ENCODE results near the gene TUSC2.

Gene TUSC2

DNA sequence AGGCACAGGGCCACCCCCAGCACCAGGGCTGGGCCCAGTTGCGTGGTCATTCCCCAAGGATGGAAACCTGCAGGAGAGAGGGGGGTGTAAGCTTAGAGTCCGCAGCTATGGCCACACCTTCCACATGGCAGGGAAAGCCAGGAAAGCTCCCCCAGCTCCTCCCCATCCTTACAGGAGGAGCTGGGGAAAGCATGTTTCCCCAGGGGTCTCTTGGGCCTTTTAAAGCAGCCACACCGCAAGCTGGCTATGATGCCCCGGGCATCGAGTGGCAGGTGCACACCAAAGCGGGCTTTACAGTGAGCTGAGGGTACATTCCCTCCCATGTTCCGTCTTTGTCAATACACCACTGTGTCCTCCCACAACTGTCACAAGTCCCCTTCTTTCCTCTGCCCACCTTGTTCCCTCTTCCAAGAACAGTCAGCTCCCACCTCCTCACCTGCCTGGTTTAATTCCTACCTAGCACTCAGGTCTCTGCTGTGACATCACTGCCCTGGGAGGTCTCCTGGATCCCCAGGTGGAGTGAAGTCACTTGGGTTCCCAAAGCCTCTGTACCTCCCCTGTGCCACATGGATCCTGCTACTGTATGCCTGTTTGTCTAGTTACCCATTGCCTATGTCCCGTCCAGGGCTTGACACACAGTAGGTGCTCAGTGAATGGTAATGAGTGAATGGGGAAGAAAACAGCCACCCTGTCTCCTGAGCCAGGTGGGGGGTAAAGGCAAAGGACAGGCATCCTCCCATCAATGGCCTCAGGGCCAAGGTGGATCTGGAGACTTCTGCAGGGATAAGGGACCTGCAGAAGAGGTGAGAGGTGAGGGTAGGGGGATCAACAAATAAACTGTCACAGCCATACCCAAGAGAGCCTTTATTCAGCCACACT is 32.2 kb downstream of the TUSC2 start:
- H3K4me1 ChIP-seq (ENCODE audit: control insufficient read depth, insufficient read depth, low read length) = peaks cover 28% of the 10 kb centered on the region
- no peaks in the 10 kb centered on the region for H3K27me3 ChIP-seq (ENCODE audit: control insufficient read depth, insufficient read depth, low read length)
- no peaks in the 10 kb centered on the region for H3K9me3 ChIP-seq (replicated peaks; ENCODE audit: low read length)
- H3K9ac ChIP-seq (ENCODE audit: low read depth, low read length) = no peak overlapping the region
- no peak overlapping the region for H3K4me3 ChIP-seq (ENCODE audit: low read length)
- no peaks in the 10 kb centered on the region for H3K36me3 ChIP-seq (ENCODE audit: insufficient read depth, low read length)
- H3K4me2 ChIP-seq (ENCODE audit: low read length) = no peak overlapping the region

DNA sequence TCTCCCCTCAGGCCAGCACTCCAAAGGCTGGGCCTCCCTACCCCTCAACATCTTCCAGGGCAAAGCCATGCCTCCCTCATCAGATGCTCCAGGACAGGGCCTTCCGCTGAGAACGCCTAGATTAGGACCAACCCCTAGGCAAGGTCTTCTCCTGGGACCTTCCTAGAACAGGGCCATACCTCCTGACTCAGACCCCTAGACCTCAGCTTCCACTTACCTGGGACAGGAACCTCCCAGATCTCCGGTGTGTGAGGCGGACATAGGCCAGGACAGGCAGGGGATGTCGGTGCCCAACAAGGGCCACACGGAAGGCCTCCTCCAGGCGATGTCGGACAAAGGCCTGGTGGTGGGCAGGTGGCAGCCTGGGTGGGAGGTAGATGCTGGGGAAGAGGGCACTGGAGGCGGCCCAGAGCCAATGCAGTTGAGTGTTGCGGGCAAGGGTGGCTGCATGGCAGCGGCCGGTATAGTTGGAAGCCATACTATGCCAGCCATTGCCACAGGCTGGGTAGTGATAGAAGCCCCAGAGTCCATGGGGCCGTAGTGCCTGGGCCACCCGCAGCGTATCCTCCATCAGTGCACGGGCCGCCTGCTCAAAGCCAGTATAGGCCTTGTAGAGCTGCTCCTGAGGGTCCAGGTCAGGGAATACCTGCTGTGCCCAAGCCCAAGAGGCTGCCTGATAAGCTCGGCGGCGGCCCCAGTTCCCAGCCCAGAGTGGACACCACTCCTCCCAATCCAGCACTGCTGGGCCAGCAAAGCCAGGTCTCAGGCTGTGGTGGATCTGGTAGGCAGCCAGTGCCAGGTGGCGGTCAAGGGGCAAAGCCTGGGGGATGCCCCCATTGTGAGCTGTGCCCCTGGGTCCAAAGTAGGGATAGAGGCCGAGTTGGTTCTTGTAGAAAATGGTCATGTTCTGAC is 33.3 kb downstream of the TUSC2 start:
- no peaks in the 10 kb centered on the region for H3K27me3 ChIP-seq (ENCODE audit: control insufficient read depth, insufficient read depth, low read length)
- H3K9me3 ChIP-seq (replicated peaks; ENCODE audit: low read length) = no peaks in the 10 kb centered on the region
- no peak overlapping the region for H3K9ac ChIP-seq (ENCODE audit: low read depth, low read length)
- H3K4me1 ChIP-seq (ENCODE audit: control insufficient read depth, insufficient read depth, low read length) = peaks cover 18% of the 10 kb centered on the region
- no peak overlapping the region for H3K4me3 ChIP-seq (ENCODE audit: low read length)
- peaks cover 7% of the 10 kb centered on the region for H3K36me3 ChIP-seq (ENCODE audit: insufficient read depth, low read length)
- H3K4me2 ChIP-seq (ENCODE audit: low read length) = no peak overlapping the region

DNA sequence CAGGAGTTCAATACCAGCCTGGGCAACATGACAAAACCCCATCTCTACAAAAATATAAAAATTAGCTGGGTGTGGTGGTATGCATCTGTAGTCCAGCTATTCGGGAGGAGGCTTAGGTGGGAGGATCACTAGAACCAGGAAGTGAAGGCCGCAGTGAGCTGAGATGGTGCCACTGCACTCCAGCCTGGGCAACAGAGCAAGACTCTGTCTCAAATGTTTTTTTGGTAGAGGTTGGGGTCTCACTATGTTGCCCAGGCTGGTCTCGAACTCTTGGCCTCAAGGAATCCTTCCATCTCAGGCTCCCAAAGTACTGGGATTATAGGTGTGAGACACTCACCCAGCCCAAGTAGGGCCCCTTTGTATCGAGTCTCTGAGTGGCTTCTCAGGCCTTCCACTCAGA is 33.9 kb downstream of the TUSC2 start:
- Histone ChIP-seq H3K9ac (ENCODE audit: low read depth, low read length) (no peak overlapping the region), H3K4me3 (ENCODE audit: low read length) (no peak overlapping the region), H3K4me2 (ENCODE audit: low read length) (no peak overlapping the region), H3K4me1 (ENCODE audit: control insufficient read depth, insufficient read depth, low read length) (peaks cover 17% of the 10 kb centered on the region), H3K27me3 (ENCODE audit: control insufficient read depth, insufficient read depth, low read length) (no peaks in the 10 kb centered on the region), H3K9me3 (replicated peaks; ENCODE audit: low read length) (no peaks in the 10 kb centered on the region), H3K36me3 (ENCODE audit: insufficient read depth, low read length) (peaks cover 13% of the 10 kb centered on the region)

DNA sequence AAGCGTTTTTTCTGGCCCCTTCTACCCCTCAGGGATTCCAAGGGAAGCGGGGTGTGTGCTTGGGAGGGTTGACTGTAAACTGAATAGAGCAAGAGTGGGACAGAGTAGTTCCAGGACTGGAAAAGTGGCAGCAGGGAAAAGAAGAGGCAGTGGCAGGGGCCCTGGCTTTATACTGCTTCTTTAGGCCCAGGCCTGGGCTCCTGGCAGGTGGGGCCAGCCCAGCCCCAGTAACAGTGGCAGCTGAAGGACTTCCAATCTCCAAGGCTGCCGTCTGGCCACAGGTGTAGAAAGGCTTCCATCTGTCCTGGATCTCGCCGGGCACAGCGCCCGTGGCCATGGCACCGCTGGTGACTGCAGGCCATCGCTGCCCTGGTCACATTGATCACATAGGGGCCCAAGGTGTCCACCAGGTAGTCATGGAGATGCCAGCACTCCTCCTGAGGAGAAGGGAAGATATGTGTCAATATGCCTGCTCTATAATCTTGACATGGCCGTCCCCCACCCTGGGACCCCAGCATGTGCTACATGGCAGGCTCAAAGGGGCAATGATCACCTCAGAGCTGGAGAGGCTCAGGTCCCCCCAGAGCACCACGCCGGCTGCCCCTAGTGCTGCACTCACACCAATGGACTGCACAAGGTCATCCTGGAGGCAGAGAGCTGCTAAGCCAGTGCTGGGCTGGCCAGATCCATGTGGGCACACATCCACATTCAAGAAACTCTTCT is 34.8 kb downstream of the TUSC2 start:
- H3K4me3 ChIP-seq (ENCODE audit: low read length) = peak overlapping the region; percentile 66
- H3K9me3 ChIP-seq (replicated peaks; ENCODE audit: low read length) = no peaks in the 10 kb centered on the region
- peaks cover 9% of the 10 kb centered on the region for H3K4me1 ChIP-seq (ENCODE audit: control insufficient read depth, insufficient read depth, low read length)
- peaks cover 19% of the 10 kb centered on the region for H3K36me3 ChIP-seq (ENCODE audit: insufficient read depth, low read length)
- H3K4me2 ChIP-seq (ENCODE audit: low read length) = peak overlapping the region; percentile 86
- H3K27me3 ChIP-seq (ENCODE audit: control insufficient read depth, insufficient read depth, low read length) = no peaks in the 10 kb centered on the region
- peak overlapping the region; percentile 66 for H3K9ac ChIP-seq (ENCODE audit: low read depth, low read length)

DNA sequence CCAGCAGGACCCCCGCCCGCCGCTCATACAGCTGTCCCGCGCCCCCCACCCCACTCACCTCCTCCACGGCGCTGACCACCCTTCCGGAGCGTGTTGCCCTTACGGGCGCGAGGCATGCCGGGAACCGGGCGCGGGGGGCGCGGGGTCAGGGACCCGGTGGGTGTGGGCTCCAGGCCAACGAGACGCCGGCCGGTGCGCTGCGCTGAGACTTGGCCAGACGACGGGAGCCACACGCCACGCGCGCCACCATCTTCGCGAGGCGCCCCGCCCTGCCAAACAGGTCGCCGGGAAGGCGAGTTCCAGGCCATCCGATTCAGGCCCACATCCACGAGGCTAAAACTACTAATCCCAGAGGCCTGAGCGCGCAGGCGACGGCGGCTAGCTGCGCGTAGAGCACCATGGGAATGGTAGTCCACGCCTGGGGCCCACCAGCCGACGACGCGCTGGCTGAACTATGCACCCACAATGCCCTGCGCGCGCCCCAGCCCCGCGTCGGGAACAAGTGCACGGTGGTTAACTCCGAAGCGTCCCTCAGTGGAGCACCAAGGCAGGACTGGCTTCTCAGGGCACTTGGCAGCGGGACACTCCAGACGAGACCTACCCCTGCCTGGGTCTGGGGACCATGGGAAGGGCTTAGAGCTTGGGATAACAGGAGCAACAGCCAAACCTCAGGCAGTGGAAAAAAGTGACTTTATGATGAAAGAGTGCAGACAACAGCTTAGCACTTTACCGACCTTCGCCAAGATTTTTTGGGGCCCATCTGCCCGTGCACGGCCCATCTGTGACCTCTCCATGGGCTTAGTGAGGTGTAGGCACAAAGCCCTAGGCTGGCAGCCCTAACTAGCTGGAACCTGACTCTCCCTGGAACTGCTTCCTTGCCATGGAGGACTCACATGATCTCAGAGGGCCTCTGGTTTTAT is 35.6 kb downstream of the TUSC2 start, which contains the start of gene IFRD2:
Gene IFRD2, minus strand, starts transcription at position 271 of the 920 bp plus-strand sequence. Its CDS starts 155 bp downstream, at position 116.
- peaks cover 27% of the 10 kb centered on the region for H3K36me3 ChIP-seq (ENCODE audit: insufficient read depth, low read length)
- no peaks in the 10 kb centered on the region for H3K27me3 ChIP-seq (ENCODE audit: control insufficient read depth, insufficient read depth, low read length)
- H3K9ac ChIP-seq (ENCODE audit: low read depth, low read length) = peak within 1 kb of the TSS; percentile 88
- H3K9me3 ChIP-seq (replicated peaks; ENCODE audit: low read length) = no peaks in the 10 kb centered on the region
- peaks cover 6% of the 10 kb centered on the region for H3K4me1 ChIP-seq (ENCODE audit: control insufficient read depth, insufficient read depth, low read length)
- H3K4me3 ChIP-seq (ENCODE audit: low read length) = peak within 1 kb of the TSS; percentile 85
- H3K4me2 ChIP-seq (ENCODE audit: low read length) = peak within 1 kb of the TSS; percentile 91

DNA sequence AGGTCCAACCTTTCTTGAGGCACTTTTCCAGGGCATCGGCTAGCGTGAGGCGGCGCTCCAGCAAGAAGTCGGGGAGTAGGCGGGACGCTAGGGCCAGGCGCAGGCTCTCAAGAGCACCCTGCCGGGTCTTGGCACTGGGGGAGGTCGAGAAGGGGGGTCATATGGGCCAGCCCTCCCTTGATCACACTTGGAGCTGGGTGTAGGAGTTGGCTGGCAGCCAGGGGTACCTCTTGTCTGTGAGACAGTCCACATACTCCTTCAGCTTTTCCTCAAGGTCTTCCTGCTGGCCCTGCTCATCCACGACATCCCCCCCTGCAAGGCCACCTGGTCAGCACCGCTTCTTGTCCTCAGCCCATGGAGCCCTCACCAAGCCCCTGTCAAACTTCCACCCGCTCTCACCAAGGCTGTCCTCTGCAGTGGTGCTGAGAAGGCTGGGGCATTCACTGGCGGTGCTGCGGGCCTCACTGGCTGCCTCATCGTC is 37.8 kb downstream of the TUSC2 start:
- peaks cover 38% of the 10 kb centered on the region for H3K36me3 ChIP-seq (ENCODE audit: insufficient read depth, low read length)
- no peaks in the 10 kb centered on the region for H3K9me3 ChIP-seq (replicated peaks; ENCODE audit: low read length)
- H3K4me1 ChIP-seq (ENCODE audit: control insufficient read depth, insufficient read depth, low read length) = peaks cover 6% of the 10 kb centered on the region
- H3K27me3 ChIP-seq (ENCODE audit: control insufficient read depth, insufficient read depth, low read length) = no peaks in the 10 kb centered on the region
- H3K9ac ChIP-seq (ENCODE audit: low read depth, low read length) = no peak overlapping the region
- peak overlapping the region; percentile 91 for H3K4me2 ChIP-seq (ENCODE audit: low read length)
- no peak overlapping the region for H3K4me3 ChIP-seq (ENCODE audit: low read length)

DNA sequence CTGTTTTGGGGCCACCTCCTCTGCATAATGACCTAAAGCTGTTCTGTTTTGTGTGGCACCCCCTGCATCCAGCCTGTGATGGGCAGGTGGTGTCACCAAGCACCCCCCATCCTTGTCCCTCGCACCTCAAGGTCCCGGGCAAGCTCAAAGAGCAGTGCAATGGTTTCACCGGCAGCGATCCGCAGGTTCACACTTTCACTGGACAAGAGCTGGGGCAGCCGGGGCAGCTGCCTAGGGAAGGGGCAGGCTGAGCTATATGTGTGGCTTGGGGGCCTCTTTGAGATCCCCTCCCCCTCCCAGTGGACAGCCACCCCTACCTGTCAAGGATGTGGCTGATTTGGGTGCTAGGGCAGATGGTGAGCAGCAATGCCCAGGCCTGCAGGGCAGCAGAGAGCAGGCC is 38.9 kb downstream of the TUSC2 start:
- H3K4me2 ChIP-seq (ENCODE audit: low read length) = no peak overlapping the region
- no peak overlapping the region for H3K4me3 ChIP-seq (ENCODE audit: low read length)
- peaks cover 38% of the 10 kb centered on the region for H3K36me3 ChIP-seq (ENCODE audit: insufficient read depth, low read length)
- H3K27me3 ChIP-seq (ENCODE audit: control insufficient read depth, insufficient read depth, low read length) = no peaks in the 10 kb centered on the region
- H3K9me3 ChIP-seq (replicated peaks; ENCODE audit: low read length) = no peaks in the 10 kb centered on the region
- no peak overlapping the region for H3K9ac ChIP-seq (ENCODE audit: low read depth, low read length)
- H3K4me1 ChIP-seq (ENCODE audit: control insufficient read depth, insufficient read depth, low read length) = peaks cover 6% of the 10 kb centered on the region

DNA sequence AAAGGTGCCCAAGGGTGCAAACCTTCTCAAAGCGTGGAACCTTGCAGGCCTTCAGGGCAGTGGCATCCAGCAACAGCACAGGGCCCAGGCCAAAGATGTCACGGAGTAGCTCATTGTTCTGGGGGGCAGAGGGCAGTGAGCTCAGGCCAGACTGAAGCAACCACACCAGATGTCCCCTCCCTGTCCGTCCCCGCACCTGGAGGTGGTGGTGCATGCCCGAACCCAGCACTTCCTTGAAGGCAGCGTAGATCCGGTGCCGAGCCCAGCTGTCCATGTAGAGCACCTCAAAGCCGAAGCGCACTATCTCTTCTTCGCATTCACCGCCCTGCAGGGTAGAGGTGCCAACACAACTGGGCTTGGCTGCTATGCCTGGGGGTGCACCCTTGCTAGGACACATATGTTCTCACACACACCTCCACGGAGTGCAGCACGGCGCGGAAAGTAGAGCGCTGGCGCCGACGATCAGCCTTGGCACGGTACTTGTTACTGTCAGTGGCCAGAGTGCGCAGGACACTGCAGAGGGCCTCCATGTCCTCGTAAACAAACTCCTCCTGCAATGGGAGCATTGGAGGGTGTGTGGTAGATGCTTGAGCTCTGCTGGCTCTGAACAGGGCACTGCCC is 39.5 kb downstream of the TUSC2 start:
- no peaks in the 10 kb centered on the region for H3K9me3 ChIP-seq (replicated peaks; ENCODE audit: low read length)
- H3K4me3 ChIP-seq (ENCODE audit: low read length) = no peak overlapping the region
- H3K4me1 ChIP-seq (ENCODE audit: control insufficient read depth, insufficient read depth, low read length) = peaks cover 6% of the 10 kb centered on the region
- H3K9ac ChIP-seq (ENCODE audit: low read depth, low read length) = no peak overlapping the region
- H3K27me3 ChIP-seq (ENCODE audit: control insufficient read depth, insufficient read depth, low read length) = no peaks in the 10 kb centered on the region
- H3K36me3 ChIP-seq (ENCODE audit: insufficient read depth, low read length) = peaks cover 38% of the 10 kb centered on the region
- H3K4me2 ChIP-seq (ENCODE audit: low read length) = no peak overlapping the region

DNA sequence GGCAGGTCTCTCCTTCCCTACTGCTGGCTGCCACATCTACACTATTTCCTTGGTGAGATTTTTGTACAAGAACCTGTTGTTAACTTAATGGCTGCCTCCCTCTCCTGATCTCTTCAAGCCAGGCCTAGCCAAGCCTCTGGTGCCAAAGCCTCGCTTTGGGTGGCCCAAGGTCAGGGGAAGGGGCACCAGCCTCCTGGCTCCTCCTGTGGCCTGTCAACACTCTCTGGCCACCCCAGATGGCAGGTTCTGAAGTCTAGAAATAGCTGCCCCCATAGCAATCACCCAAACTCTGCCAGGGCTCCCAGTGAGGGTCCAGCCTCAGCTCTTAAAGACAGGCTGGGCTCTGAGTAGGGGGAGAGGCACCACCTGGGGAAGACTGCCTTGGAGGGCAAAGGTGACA is 40.8 kb downstream of the TUSC2 start:
- Histone ChIP-seq H3K9me3 (replicated peaks; ENCODE audit: low read length) (no peaks in the 10 kb centered on the region), H3K36me3 (ENCODE audit: insufficient read depth, low read length) (peaks cover 38% of the 10 kb centered on the region), H3K4me3 (ENCODE audit: low read length) (no peak overlapping the region), H3K27me3 (ENCODE audit: control insufficient read depth, insufficient read depth, low read length) (no peaks in the 10 kb centered on the region), H3K9ac (ENCODE audit: low read depth, low read length) (no peak overlapping the region), H3K4me2 (ENCODE audit: low read length) (no peak overlapping the region), H3K4me1 (ENCODE audit: control insufficient read depth, insufficient read depth, low read length) (no peaks in the 10 kb centered on the region)
